GM18520 (cell line): ENCODE data around the gene PSMC3.

Experiments
- ATAC-seq: cut with Tn5 transposase; IDR thresholded peaks from one replicate; pipeline ENCODE4 v1.9.1; 2021; ENCODE audit not compliant: unreplicated experiment

PSMC3 gene

DNA sequence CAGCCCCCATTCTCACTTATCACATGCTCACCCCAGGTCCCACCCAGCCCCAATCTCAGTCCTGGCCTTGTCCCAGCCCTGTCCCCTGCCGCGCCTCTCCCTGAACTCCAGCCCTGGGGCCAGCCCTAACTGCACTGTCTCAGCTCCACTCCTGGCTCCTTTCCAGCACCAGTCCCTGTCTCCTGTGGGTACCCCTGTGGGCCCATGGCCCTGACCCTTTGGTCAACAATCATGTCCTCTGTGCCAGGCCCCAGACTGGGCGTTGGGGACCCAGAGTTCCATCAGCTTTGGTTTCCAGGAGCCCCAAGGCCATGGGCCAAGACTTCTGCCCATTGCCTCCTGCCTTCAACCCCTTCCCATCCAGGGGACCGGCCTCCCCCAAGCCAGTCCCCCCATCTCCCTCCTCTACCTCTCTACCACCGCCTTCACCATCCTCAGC lies 48.6 kb downstream of the PSMC3 start:
- no peak for ATAC-seq

DNA sequence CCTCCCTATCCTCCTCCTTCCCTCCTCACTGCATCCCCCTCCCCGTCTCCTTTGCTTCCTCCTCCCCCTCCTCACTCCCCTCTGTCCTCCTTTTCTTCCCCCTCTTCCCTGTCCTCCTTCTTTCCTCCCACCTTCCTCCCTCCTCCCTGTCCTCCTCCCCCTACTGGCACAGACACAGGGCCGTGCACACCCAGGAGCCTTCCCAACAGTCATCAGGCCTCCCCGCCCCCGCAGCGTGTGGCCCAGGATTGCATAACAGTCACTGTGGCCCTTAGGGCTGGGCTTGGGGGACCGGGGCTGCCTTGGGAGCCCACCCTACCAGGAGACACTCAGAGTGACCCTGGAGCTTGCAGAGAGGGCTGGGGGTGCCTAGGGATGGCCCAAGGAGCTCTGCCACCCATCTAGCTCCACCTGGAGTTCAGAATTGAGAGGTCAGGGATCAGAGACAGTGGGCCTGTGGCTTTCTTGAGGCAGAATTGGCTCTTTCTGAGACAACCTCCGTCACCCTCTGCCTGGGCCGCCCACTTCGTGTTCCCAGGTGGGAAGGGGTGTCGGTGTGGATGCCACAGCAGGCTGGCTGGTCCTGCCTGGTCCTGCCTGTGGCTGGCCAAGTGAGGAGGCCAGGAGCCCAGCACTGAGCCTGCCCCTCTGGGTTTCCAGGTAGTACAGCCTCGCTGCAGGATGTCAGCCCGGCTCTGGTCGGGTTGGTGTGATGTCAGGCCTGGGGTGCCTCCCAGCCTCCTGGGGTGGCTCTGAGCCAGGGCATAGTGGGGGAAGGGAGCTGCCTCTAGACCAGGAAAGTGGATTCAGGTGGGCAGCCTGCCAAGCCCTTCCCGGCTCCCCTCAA lies 49.5 kb downstream of the PSMC3 start:
- no peak for ATAC-seq

DNA sequence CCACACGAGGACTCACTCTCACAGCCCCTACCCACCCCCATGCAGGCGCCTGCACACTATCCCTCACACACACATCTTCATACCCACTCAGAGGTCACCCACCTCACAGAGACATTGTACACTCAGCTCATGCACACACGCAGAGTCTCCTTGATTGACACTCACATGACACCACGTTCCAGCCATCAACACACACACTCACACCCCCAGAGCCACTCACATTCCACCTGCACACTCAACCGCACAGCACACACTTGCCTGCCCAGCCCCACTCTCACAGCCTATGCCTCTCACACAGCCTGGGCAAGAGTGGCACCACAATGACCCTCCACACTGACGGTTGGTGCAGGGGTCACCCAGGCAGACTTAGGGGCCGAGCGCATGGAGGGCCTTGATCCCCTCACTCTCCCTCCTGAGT lies 50.1 kb downstream of the PSMC3 start:
- no peak for ATAC-seq

DNA sequence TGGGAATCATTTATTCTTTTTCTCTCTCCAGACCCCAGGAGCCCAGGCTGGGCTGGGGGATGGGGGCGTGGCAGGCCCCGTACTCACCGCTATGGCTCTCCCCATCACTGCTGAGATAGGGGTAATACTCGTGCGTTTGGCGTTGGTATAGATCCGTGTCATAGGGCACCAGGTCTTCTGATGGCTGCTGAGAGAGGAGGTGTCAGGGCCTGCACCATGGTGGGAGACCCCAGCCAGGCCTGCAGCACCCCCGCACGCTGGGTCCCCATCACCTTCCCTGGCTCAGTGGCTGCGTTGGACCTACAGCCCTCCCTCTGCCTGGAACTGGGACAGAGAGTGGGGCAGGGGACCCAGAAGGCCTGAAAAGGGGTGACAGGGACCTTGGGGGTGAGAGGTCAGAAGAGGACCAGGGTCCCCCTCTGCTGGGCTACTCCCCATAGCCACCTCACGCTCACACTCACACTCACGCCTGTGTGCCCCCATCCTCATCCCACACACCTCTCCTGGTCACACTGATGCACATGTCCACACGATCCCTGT lies 50.6 kb downstream of the PSMC3 start:
- ATAC-seq: no peak

DNA sequence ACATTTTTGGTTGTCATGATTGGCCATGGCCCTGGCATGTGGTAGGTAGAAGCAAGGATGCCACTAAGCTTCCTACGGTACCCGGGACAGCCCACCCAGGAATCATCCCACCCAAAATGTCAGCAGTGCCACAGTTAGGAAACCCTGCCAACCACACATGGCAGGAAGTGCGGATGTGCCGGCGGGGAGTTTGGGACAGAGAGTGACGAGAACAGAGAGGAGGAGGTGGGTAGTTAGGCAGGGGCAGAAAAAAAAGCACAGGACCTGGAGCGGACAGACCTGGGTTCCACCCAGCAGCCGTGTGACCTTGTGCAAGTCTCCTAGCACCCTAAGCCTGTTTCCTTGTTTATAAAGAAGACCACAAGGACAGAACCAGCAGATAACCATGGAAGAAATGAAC lies 51.2 kb downstream of the PSMC3 start:
- no peak for ATAC-seq

DNA sequence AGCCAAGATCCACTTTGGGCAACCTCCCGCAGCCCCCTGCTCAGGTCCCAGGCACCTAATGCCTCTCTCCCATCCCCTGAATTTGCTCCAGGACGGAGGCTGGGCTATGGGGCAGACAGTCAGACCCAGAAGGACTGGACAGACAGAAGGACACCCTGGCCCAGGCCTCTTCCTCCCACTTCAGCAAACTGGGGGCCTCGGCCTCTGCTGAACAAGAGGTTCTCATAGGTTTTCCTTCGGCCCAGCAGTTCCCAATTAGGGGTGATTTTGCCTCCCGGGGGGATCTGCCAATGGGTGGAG lies 51.6 kb downstream of the PSMC3 start:
- no peak for ATAC-seq

DNA sequence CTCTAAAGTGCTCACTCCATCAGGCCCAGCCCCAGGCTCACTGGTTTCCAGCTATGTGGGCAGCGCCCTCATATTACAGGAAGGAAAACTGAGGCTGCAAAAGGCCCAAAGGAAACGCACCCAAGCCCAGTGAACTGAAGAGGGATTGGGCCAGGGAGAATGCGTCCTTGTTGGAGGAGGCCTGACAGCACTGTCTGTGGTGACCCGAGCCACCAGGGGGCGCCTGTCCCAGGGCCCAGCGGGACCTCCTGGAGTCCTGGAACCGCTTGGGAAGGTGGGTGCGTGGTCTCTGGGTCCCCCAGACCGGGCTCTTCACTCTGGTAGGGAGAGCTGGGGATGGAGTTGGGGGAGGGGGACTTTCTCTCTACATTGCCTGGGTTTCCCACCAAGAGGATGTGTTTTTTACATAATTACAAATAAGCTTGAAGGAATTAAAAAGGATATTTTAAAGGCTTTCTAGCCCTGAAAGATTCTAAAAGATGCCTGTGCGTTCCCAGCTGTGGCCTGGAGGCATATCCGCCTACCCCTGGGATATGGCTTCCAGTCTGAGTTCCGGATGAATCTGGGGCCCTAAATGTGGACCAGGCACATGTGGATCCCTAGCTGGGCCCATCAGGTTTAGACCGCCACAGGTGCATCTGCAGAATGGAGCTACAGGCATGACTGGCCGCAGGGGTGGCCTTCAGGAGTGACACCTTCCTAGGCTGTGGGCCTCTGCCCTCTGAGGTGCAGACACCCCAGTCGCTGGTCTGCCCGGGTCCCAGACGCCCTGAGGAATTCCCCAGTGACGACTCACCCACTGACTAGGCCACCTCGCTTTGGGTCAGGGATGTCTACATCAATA lies 52.1 kb downstream of the PSMC3 start:
- no peak for ATAC-seq

DNA sequence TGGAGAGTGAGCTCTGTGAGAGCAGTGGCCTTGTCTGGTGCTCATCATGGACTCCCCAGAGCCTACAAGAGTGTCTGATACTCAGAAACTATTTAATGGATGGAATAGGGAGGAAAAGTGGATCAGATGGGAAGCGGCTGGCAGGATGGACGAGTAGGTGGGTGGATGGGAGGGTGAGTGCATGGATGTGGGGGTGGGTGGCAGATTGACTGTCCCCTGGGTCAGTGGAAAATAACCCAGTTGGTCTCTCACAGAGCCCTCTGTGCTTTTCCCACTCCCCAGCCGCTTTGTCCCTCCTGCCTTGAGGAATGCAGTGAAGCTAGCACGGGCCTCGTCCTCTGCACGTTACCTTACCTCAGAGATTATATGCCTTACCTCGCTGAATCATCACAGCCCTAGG lies 53.8 kb downstream of the PSMC3 start:
- ATAC-seq: no peak

DNA sequence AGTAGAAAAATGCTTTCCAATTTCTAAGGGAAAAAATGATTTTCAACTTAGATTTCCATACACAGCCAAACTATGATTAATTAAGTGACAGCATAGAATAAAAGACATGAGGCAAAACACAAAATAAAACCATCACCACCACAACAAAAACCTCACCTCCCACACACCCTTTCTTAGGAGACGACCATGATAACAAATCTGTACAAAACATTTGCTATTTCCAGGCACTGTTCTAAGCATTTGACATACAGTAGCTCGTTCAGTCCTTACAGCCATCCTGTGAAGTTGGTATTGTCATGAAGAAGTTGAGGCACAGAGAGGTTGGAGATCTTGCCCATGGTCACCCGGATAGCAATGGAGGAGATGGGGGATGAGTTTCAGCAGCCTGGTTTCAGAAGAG lies 56.6 kb downstream of the PSMC3 start:
- no peak for ATAC-seq
